GM23248 (cell line): Measurements from ENCODE around the gene PSME3IP1. TPM values are rescaled to one million over a fixed set of nuclear protein-coding genes. Genes with fewer than 3 reads are reported as not detected.

ENCODE experiments used
- DNase-seq: peaks from one replicate; pipeline ENCODE4 v3.0.0-alpha.2; 2015
- H2AFZ ChIP-seq: fragments of 200-600 bp; sonication (generic); 2 replicates; pipeline ENCODE4 v1.6.1; 2016; ENCODE audit warnings: antibody characterized with exemption
- H3F3A ChIP-seq: fragments of 200-600 bp; sonication (generic); 2 replicates; pipeline ENCODE4 v1.6.1; 2016; ENCODE audit warnings: mild to moderate bottlenecking, antibody characterized with exemption, mixed run types; ENCODE audit not compliant: insufficient read depth
- H3K27ac ChIP-seq: fragments of 200-600 bp; sonication (generic); 2 replicates; pipeline ENCODE4 v1.5.1; 2016; ENCODE audit warnings: mild to moderate bottlenecking
- H3K27me3 ChIP-seq: fragments of 200-600 bp; sonication (generic); replicated peaks from 2 replicates; pipeline ENCODE4 v1.6.1; 2016; ENCODE audit warnings: mild to moderate bottlenecking; ENCODE audit not compliant: insufficient read depth
- H3K36me3 ChIP-seq: fragments of 200-600 bp; sonication (generic); 2 replicates; pipeline ENCODE4 v1.6.1; 2016; ENCODE audit warnings: low read depth, mild to moderate bottlenecking
- H3K4me1 ChIP-seq: fragments of 200-600 bp; sonication (generic); 2 replicates; pipeline ENCODE4 v1.6.1; 2016; ENCODE audit warnings: mild to moderate bottlenecking; ENCODE audit not compliant: insufficient read depth
- H3K4me2 ChIP-seq: fragments of 200-600 bp; sonication (generic); one replicate; pipeline ENCODE4 v1.6.1; 2016; ENCODE audit warnings: mild to moderate bottlenecking; ENCODE audit not compliant: unreplicated experiment
- H3K4me3 ChIP-seq: fragments of 200-600 bp; sonication (generic); 2 replicates; pipeline ENCODE4 v1.5.1; 2016; ENCODE audit warnings: mild to moderate bottlenecking
- H3K79me2 ChIP-seq: fragments of 200-600 bp; sonication (generic); 2 replicates; pipeline ENCODE4 v1.6.1; 2016; ENCODE audit warnings: mild to moderate bottlenecking; ENCODE audit not compliant: insufficient read depth
- H3K9ac ChIP-seq: fragments of 200-600 bp; sonication (generic); 2 replicates; pipeline ENCODE4 v1.6.1; 2016; ENCODE audit warnings: mild to moderate bottlenecking
- H3K9me2 ChIP-seq: fragments of 200-600 bp; sonication (generic); 2 replicates; pipeline ENCODE4 v1.6.1; 2016; ENCODE audit warnings: mixed run types, mild to moderate bottlenecking, moderate library complexity; ENCODE audit not compliant: insufficient read depth
- H3K9me3 ChIP-seq: fragments of 200-600 bp; sonication (generic); one replicate; pipeline ENCODE4 v1.6.1; 2017; ENCODE audit warnings: low read depth
- H4K20me1 ChIP-seq: fragments of 200-600 bp; sonication (generic); 2 replicates; pipeline ENCODE4 v1.6.0; 2016; ENCODE audit not compliant: insufficient read depth
- EZH2 ChIP-seq: fragments of 200-600 bp; sonication (generic); IDR thresholded peaks from 2 replicates; pipeline ENCODE4 v1.6.1; 2018; ENCODE audit warnings: antibody characterized with exemption, mild to moderate bottlenecking; ENCODE audit not compliant: insufficient read depth, poor library complexity, severe bottlenecking
- EZH2phosphoT487 ChIP-seq: fragments of 200-600 bp; sonication (generic); IDR thresholded peaks from 2 replicates; pipeline ENCODE4 v1.6.1; 2018; ENCODE audit warnings: antibody characterized with exemption, moderate library complexity, mild to moderate bottlenecking, low read depth; ENCODE audit not compliant: insufficient read depth
- WGBS, 2 experiments: methylation state at CpG; one replicate each; pipeline ENCODE4 v1.1.6; 2015 to 2017; ENCODE audit warnings: low lambda C conversion rate in 2 of 2, low coverage in 1 of 2; ENCODE audit errors: missing lambda C conversion rate in 2 of 2; 5-methylcytosine and 5-hydroxymethylcytosine counted together
- in situ Hi-C: fragments of 300-500 bp; cut with MboI; formaldehyde crosslinking; loops from 2 replicates; pipeline ENCODE4 v1.15.0; 2020
- polyA plus RNA-seq: library from polyadenylated mRNA; unstranded; fragments of >200 nt; fragmentation: Nextera tagmentation; extraction: Ambion mirVana; gene quantifications from 2 replicates; pipeline ENCODE4 v1.2.1, GENCODE V29; 2016
- total RNA-seq: library from RNA; depleted of rRNA; stranded (reverse); fragments of >200 nt; shearing (Covaris generic); gene quantifications from 2 replicates; pipeline ENCODE4 v1.2.3, GENCODE V29; 2014

PSME3IP1 gene
- total and polyA plus RNA-seq, 2 experiments from 2014 or later = 42.2 to 58.9 TPM

DNA sequence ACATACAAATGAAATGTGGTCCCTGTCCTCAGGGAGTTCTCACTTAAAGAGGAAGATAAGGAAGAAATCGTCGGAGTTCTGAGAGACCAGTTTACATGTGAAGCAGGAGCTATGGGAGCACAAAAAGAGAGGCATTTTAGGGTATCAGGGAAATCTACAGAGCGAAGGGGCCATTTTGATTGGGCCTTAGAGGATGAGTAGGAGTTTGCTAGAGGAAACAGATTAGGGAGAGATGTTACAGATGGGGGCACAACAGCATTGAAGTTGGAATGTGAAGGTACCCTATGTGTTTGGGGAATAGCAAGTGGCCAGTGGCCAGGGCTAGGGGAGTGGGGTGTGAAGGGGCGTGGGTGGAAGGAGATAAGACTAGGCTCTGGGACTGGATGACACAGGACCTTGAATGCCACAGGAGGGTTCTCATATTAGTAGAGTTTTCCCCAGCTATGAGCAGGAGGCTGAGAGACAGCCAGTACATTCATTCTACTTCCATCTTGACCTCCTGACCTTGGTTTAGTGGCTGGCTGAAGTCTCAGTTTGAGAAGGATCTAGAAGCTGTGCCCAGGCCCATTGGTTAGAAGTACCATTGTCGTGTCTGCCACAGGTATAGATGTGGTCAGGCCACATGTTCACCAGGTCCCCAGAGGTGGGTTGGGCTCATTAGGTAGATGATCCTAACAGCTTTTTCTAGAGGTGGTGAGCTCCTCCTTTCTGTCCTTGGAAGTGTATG, 58.6 kb downstream of the PSME3IP1 start:
- Histone ChIP-seq H3K4me1 (no peaks in the 10 kb centered on the region), H3K4me2 (no peak overlapping the region), H3K27me3 (no peaks in the 10 kb centered on the region), H2AFZ (no peak overlapping the region), H3K9me2 (no peaks in the 10 kb centered on the region), H3K27ac (no peak overlapping the region), H3K4me3 (no peak overlapping the region), H3K9me3 (no peaks in the 10 kb centered on the region), H3K9ac (no peak overlapping the region), H4K20me1 (no peaks in the 10 kb centered on the region), H3K79me2 (no peaks in the 10 kb centered on the region), H3F3A (no peaks in the 10 kb centered on the region), H3K36me3 (no peaks in the 10 kb centered on the region)
- WGBS, 2 experiments = 94 to 96% methylated on average over 5 of the region's 5 CpGs
- DNase-seq = no peak
- in situ Hi-C loops = no loop called here
- no peak for TF ChIP-seq EZH2
- TF ChIP-seq EZH2phosphoT487 = no peak

DNA sequence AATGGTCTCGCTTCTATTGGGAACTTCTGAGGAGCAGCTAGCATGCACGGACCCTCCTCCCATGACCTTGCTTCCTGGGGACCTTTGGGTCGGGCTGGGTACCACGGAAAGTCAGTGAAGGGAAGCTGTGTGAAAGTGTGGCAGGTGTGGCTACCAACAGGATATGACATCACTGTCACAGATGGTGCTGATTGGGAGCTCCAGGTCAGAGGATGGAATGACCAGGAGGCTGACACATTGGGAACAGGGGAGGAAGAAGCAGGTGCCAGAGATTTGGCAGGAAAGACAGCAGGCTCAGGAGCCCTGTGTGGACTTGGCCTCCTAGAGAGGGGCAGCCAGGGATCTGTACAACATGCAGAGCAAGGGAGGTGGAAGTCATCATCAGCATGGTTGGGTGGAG, 59.4 kb downstream of the PSME3IP1 start:
- no peaks in the 10 kb centered on the region for H4K20me1 ChIP-seq
- no peaks in the 10 kb centered on the region for H3K27me3 ChIP-seq
- H2AFZ ChIP-seq = no peak overlapping the region
- no peaks in the 10 kb centered on the region for H3K36me3 ChIP-seq
- DNase-seq = no peak
- no peaks in the 10 kb centered on the region for H3K9me2 ChIP-seq
- no peak overlapping the region for H3K4me3 ChIP-seq
- TF ChIP-seq EZH2 (no peak), EZH2phosphoT487 (no peak)
- H3K4me2 ChIP-seq = no peak overlapping the region
- no peaks in the 10 kb centered on the region for H3K9me3 ChIP-seq
- H3K27ac ChIP-seq = no peak overlapping the region
- in situ Hi-C loops = no loop called here
- no peaks in the 10 kb centered on the region for H3F3A ChIP-seq
- no peaks in the 10 kb centered on the region for H3K4me1 ChIP-seq
- H3K79me2 ChIP-seq = no peaks in the 10 kb centered on the region
- no peak overlapping the region for H3K9ac ChIP-seq
- 73 to 86% methylated on average over 4 of the region's 4 CpGs for WGBS, 2 experiments

DNA sequence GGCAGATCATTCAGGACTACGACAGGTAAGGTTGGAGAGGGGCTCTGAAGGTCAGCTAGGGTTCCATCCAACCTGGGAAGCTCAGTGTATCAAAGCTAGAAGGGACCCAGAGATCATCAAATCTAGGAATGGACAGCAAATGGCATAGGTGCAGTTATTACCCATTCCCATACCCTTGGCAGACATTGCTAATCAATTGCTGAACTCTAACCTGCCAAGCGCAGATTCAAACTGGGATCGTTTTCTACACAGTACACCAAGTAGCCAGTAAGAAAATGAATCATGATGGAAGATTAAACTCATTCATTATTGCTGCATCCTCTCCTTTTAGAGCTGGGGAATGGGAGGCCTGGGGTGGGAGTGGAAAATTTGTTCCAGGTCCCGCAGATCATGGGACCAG, 59.9 kb downstream of the PSME3IP1 start:
- in situ Hi-C loops = no loop called here
- H3K9ac ChIP-seq = no peak overlapping the region
- TF ChIP-seq EZH2phosphoT487 = no peak
- no peak for TF ChIP-seq EZH2
- no peaks in the 10 kb centered on the region for H3K27me3 ChIP-seq
- H3K79me2 ChIP-seq = no peaks in the 10 kb centered on the region
- H3K9me3 ChIP-seq = no peaks in the 10 kb centered on the region
- no peaks in the 10 kb centered on the region for H3F3A ChIP-seq
- no peak overlapping the region for H3K27ac ChIP-seq
- no peaks in the 10 kb centered on the region for H4K20me1 ChIP-seq
- WGBS, 2 experiments = 98 to 99% methylated on average over 4 of the region's 4 CpGs
- H3K4me3 ChIP-seq = no peak overlapping the region
- no peaks in the 10 kb centered on the region for H3K4me1 ChIP-seq
- H3K9me2 ChIP-seq = no peaks in the 10 kb centered on the region
- no peak for DNase-seq
- H3K4me2 ChIP-seq = no peak overlapping the region
- no peaks in the 10 kb centered on the region for H3K36me3 ChIP-seq
- no peak overlapping the region for H2AFZ ChIP-seq

DNA sequence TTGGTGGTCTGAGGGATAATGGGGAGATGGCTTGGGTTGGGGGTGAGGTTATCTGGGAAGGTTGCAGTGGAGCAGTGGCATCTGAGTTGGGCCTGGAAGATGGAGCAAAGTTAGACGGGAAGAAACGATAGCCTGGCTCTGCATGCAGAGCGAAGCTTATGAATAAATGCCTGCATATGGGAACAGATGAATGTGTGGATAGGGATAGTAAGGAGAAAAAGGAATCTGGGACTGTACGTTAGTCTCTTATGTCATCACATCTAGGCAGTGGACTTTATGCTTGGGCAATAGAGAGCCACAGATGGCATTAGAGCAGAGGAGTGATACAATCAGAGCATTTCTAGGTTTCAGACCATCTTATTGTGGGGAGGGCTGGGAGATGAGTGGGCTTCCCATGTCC, 60.5 kb downstream of the PSME3IP1 start:
- DNase-seq = no peak
- Histone ChIP-seq H3K9me3 (no peaks in the 10 kb centered on the region), H3K27me3 (no peaks in the 10 kb centered on the region), H3K36me3 (no peaks in the 10 kb centered on the region), H2AFZ (no peak overlapping the region), H3K4me2 (no peak overlapping the region), H3K9ac (no peak overlapping the region), H3K4me3 (no peak overlapping the region), H3F3A (no peaks in the 10 kb centered on the region), H4K20me1 (no peaks in the 10 kb centered on the region), H3K27ac (no peak overlapping the region), H3K79me2 (no peaks in the 10 kb centered on the region), H3K4me1 (no peaks in the 10 kb centered on the region), H3K9me2 (no peaks in the 10 kb centered on the region)
- in situ Hi-C loops = no loop called here
- WGBS, 2 experiments = 89 to 96% methylated on average over 4 of the region's 4 CpGs
- TF ChIP-seq EZH2phosphoT487 (no peak), EZH2 (no peak)
